NCI-H524 (cell line): Measurements from ENCODE around the gene ITGA5.
A peak's percentile ranks its signal among the peaks of the same experiment; 100 is the strongest.

ENCODE experiments used
- DNase-seq, 2 experiments: peaks; one replicate each; lab custom pipeline; 2025; lab: John Stamatoyannopoulos, UW

ITGA5 gene

DNA sequence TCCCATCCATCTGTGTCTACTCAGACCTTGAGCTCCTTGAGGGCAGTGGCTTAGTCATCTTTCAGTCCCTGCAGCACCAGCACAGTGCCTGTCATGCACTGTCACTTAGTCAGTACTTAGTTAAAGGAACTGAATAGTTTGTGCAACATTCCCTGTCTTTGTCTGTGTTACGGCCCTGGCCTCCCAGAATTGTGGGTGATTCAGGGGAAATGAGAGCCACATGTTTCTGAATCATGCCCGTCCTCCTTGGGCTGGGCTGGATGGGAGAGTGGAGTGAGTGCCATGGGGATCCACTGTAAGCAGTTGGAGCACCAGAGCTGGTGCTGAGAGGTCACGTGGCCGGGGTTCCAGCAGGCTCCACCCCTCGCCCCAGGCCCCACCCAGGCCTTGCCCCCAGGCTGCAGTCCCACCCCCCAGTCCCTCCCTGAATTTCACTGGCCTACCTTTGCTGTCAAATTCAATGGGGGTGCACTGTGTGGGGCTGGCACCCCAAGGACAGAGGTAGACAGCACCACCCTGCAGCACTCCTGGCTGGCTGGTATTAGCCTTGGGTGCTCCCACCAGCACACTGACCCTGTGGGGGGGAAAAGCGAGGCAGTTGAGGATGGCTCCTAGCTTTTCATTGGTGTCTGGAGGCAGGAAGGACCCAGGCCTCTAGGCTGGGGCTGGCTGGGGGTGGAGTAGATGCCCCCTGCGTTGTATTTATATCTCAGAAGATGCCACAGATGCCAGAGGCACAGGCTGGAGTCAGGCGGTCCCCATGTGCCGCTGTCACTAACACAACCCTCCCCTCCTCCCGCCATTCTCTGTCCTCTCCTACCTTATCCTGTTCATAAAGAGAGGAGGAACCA, 7.5 kb downstream of the ITGA5 start:
- DNase-seq: no peak

DNA sequence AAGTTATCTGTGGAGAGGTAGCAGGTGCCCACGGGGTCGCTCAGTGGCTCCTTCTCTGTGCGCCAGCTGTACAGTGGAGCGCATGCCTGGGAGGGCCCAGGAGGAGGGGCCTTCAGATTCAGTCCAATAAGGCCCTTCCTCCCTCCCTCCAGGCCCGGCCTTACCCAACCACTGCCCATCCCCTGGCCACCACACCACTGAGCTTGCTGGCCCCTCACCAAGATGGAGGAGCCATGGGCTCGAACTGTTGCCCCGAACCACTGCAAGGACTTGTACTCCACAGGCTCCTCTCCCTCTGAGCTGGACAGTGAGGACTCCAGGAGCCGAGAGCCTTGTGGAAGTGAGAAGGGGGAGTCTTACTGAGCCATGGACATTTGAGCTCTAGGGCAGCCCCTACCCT, 9.8 kb downstream of the ITGA5 start:
- DNase-seq: no peak

DNA sequence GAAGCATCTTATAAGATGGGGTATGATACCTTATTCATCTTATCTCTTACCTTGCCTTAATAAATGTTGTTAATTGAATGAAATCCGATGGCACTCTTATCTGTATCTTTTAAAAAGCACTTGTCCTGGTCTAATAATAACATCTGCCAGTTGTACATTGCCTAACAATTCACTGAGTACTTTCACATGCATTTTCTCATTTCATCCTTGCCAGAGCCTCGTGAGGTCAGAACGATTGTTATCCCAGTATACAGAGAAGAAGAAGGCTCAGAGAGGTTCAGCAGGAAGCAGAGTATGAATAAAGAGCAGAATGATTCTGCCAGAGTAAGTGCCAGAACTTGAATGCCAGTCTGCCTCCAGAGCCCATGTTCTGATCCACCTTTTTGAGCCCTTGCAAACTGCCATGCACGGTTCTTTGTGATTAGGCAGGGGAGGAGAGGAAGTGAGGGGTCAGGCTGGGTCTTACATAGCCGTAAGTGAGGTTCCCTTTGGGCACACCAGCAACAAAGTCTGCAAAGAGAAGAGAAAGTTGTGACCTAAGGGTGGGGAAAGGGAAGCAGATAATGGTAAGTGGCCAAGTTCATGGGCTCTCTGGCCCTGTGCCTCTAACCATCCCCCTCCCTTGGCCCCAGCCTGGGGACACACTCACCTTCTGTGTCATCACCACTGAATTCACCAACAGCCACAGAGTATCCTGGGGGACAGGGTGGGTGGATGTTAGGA, 11.7 kb downstream of the ITGA5 start:
- no peak for DNase-seq

DNA sequence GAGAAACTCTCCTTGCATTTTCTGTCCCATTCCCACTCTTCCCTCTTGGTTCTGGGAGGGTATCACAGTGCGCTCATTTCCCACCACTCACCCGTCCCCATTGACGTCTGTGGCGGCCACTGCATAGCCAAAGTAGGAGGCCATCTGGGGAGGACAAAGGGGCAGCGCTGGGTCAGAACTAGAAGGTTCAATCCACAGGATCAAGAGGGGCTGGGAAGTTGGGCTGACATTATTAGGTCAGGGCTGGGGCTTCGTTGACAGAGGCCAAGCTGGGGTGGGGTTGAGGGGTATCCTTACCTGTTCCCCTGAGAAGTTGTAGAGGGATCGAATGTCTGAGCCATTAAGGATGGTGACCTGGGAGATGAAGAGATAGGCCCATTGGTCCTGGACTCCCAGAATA, 13.5 kb downstream of the ITGA5 start:
- no peak for DNase-seq

DNA sequence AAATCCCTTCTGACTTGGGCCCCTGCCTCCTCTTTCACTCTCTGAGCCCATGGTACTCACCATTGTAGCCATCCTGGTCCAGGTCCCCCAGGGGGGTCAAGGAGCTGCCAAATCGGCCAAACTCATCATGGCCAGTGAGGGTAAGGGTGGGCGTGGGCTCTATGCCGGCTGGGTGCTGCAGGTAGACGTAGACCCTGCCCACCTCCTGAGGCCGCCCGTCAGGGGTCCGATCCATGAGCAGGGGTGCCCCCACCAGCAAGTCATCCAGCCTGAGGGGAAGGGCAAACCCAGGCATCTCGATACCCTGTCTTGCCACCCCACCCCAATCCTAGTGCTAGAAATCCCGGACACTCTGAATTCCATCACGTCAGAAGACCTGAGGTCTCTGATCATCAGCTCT, 14.0 kb downstream of the ITGA5 start:
- no peak for DNase-seq

DNA sequence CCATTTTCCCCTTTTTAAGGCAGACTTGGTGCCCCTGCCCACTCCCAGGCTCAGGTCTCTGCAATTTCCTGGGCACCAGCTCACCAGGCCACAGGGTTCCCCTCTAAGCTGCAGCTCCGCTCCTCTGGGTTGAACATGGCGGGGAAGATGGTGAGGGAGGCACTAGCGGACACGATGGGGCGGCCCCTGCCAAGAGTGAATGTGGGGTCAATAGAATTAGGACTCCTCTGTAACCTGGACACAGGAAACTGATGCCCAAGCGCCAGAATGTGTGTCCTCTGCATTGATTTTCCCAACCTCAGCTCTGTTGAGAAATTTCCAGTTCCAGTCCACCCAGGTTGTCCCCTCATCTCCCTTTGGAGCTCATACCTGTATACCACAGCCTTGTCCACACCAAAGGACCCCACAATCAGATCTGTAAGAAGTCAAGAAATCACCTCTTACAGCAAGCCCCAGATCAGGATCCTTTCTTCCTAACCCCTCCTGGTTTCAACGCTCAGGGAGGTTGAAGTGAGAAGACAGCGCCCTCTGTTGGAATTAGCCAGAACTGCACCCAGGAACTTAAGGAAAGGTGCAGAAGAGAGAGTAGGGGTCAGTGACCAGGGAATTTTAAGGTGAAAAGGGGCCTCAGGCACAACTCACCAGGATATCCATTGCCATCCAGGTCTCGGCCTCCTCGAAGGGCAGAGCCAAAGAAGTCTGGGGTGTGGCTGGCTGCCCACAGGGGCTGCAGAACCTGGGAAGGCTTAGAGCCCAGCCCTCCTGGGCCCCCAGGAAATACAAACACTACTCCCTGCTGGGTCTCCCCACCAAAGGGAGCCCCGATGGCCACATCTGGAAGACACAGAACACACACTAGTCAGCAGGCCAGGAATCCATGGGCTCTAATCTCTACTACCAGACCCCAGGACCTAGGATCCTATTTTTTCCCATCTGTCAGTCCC, 14.7 kb downstream of the ITGA5 start:
- DNase-seq: peak in 1 of 2 experiments; percentile 54

DNA sequence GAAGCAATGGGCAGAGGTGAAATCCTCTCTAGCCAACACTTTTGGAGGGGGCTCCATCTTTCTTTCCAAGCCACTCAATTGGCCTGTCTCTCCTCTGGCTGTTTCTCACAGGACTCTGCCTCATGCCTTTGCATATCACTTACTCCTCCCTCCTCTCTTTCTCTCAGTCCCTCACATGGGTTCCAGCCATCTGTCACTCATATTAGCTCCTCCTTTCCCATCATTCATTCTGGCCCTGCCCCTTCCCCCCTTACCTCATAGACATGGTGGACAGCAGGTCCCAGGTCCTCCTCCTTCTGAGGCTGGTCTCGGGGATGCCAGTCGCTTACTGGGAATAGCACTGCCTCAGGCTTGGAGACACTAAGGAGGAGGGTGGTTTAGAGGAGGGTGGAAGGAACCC, 17.9 kb downstream of the ITGA5 start:
- no peak for DNase-seq

DNA sequence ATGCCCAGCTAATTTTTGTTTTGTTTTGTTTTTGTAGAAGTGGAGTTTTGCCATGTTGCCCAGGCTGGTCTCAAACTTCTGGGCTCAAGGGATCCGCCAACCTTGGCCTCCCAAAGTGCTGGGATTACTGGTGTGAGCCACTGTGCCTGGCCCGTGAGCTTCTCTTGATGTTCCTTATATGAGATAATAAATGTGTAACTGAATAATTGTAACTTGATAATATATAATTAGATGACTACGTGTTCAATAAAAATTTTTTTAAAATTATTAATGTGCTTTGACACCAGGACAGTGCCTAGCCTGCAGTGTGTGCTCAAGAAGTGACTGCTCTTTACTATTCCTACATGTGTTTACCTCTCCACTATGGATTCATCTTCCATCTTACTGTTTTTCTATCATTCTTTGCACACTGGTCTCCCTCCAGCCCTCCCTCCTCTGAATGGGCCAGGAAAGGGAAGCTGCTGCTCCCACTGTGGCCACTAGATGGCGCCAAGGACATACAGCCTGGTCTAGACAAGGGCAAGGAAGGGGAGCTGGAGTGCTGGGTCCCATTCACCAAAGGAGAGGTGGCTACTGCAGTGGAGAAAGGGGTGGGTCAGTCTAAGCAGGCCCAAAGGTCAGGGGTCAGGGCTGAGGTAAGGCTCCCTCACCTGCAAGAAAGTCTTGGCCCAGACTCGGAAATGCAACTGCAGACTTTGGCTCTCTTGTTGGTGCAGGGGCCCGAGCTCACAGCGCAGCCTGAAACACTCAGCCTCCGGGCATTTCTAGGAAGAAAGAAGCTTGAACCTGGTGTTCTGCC, 19.9 kb downstream of the ITGA5 start:
- peak; percentile 35 to 76 for DNase-seq

DNA sequence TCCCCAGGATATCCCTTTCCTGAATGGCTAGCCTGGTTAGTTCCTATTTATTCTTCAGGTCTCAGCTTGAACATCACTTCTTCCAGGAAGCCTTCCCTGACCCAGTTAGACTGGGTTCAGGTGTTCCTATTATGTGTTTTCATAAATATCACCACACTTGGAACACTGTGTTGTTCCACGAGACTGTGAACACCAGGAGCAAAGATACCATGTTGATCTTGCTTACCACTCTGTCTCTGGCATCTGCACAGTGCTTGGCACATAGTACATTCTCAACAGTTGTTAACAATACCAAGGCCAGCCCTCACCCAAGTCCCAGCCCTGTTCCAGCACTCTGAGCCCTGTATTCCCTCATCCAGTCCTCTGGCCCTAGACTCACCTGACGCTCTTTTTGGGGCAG, 20.8 kb downstream of the ITGA5 start:
- DNase-seq: no peak

DNA sequence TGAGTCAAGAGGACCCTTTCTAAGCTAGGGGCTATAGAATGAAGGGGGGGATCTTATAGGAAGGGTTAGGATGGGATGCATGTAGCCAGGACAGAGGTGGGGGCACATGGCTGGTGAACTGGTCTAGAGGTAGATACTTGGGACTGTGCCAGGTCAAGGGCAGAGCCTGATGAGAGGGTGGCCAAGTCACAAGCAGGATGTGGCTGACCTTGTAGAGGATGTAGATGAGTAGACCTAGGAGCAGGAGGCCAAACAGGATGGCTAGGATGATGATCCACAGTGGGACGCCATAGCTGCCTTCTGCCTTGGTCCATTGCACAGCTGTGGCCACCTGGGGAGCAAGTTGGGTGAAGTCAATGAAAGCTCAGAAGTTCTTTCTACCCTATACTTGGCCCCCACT, 21.9 kb downstream of the ITGA5 start:
- no peak for DNase-seq

DNA sequence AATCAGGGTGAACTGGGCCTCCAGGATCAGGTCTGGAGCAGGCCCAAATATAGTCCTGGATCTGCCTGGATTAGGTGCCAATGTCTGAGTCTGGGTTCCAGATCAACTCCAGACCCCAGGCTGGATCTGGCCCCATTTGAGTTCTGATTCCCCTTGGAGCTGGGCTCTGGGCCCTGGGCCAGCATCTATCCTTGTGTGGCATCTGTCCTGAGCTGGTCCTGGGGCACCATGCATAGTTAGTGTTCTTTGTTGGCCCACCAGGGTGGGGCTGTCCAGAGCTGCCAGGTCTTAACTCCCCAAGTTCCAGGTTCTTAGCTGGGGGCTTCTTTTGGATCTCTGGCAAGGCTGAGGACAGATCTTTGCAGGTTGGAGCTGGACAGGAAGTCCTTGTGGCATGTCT, 23.5 kb downstream of the ITGA5 start:
- DNase-seq: no peak

DNA sequence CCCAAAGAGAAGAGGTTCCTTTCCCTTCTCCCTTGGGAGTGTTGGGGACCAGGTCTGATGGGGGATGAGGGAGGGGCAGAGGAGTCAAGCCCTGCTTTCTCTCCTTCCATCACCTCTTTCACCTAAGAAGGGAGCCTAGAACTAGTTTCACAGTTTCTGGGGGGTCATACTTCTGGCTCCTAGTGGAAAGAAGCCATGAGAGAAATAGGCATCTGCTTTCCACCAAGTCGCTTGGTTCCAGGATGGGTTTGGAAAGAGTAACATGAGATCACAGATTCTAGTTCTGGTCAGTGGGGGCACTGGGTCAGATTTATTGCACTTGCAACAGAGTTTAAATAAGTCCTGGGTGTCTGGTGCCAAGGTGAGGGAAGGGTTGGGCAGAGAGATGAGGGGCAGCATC, 24.1 kb downstream of the ITGA5 start:
- no peak for DNase-seq

DNA sequence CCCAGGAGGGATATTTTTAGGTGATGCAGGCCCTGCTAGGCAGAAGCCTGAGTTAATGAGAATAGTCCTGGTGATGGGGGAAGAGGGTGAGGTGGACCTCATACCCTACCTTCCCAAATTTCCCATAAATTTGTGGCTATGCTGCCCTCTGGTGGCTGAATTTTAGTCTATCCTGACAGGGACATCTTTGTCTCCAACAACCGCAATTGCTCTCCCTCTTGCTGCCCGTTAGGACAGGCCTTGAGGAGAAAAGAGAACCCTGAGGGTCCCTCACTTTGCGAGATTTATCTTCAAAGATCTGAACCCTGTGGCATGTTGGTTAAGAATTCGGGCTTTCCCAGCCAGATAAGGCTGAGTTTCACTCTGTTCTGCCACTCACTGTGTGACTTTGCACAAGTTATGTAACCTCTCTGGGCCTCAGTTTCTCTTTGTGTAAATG, 24.8 kb downstream of the ITGA5 start:
- DNase-seq: peak; percentile 72 to 86

DNA sequence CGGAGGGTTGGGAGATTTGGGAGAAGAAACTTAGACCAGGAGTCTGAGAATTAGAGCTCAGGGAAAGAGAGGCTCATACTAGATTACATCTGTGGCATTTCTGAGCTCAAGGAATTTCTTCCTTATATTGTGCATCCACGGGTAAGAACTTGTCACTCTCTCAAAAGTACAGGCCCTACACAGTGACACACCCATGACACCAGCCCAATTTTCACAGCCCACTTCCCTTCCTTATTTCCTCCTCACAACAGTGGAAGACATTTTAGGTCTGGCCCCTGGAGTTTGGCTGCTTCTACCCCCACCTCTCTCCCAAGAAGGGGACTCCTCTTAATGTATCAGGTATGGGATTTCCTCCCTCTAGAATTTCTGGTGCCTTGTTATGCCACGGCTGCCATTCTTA, 25.3 kb downstream of the ITGA5 start:
- no peak for DNase-seq

DNA sequence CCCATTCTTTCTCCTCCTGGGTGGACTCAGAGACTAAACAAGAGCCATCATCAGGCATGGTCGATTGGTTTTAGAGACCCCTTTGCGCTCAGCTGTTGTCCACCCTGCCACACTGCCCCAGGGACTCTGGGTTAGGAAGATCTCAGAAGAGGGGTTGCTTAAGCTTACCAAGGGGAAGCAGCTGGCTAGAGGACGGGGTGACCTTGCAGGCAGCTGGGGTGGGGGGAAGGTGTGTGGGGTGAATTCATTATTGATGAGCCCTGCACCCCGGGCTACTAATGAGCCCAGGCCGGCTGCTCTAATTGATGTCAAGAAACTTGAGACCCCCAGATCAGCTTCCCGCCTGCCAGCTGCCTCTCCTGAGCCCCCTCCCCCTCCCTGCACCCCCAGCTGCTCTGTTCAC, 25.9 kb downstream of the ITGA5 start:
- DNase-seq: peak; percentile 86 to 94

DNA sequence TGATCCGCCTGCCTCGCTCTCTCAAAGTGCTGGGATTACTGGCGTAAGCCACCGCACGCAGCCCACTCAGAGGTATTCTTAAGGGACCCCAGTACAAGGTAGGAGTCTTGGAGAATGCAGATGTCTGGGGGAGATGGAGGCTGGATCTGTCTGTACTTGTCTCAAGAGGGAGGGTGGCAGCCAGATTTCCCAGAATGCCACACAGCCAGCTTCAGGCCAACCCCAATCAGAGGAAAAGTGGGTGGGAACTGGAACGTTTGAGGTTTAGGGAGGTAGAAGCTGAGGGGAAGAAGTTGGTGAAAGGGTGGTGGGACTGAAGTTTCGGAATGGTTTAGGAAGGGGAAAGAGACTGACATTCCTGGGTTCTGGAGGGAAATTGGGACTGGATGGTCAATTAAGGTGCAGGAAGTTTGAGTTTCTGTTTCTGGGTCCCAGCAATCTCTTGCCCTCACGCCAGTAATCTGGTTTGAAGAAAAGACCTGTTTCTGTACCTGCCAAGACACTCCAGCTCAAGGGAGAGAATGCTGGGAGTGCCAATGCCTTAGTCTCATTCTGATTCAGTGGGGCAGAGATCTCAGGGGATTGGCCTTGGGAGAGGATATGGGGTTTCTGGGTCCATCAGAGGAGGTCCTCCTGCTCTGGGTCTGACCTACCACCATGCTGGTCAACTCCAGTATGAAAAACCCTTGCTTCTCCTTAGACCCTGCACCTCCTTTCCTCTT, 26.4 kb downstream of the ITGA5 start:
- DNase-seq: peak; percentile 22 to 57

DNA sequence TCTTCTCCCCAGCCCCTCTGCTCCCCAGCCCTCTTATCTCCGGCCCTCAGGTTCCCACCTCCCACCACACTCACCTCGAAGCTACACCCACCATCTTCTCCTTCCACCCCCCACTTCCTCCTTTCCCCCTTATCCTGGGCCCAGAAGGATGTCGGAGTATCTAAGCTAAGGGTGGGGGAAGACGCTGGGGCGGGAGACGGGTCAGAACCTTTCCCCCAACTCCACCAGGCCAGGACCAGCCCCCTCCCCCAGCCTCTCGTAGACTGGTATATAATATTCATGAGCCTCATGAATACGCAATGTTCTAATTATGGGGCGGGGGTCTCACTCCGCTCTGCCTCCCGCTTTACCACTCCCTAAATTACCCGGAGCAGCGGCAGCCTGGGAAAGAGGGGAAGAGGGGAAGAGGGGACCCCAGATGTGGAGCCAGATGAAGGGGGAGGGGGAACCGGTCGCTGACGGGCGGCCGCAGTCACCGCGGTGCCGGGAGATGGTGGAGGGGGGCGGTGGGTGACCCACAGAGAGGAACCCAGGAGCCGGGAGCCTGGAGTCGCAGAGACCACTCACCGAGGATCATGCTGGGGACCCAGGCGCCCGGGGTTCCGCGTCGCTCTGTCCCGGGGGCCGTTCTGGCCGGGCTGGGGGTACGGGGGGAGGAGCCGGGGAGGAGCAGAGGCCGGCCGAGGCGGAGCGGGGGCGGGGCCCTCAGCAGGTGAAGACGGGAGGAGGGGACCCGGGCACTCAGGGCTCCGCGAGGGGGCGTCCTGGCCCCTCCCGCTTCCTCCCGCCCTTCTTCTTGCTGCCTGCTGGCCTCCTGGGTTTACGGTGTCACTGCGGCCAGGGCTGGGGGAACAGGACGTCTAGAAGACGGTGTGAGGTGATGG, 28.2 kb downstream of the ITGA5 start:
- DNase-seq: peak; percentile 30 to 68

DNA sequence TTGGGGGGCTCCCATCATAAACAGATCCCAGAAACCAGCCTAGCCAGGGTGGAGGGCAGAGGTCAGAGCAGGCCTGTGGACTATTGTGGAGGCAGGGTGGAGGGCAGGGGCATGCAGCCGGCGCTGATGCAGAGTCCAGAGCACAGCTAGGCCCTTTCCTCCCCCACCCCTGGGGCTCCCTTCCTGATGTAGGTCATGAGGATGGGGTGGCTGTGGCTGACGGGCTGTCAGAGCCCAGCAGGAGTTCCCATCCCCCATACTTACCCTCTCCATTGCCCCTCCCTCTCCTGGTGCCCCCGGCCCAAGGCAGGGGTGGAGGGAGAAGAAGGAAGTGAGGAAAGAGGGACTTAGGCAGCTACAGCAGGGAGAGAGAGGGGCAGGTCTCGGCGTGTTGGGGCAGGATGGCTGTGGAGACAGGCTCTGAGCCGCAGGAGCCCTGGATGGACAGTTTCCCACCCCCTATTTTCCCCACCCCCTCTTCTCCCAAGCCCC, 28.8 kb downstream of the ITGA5 start:
- DNase-seq: peak in 1 of 2 experiments; percentile 18

DNA sequence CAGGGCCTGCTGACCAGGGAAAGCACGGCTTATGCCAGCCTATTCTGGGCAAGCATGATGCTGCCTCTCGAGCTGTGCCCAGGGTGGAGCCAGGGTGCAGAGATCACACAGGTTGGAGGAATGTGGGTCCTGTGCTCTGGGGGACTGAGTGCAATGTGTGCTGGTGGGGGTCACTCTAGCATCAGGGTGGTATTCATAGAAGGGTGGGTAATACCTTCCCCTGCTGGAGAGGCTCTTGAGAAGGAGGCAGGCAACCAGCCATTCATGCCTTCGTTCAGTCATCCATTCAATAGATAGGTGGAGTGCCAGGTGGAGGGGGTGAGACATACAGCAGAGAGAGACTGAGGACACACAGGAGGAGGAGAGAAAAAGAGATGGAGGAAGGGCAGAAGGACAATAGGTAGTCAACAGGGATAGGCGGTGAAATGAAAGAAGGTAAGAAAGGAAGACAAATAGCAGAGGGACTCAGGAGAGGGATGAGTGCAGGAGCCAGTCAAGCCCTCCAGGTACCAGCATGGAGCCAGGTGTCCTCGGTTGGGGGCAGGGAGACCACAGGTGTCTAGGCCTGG, 29.4 kb downstream of the ITGA5 start:
- DNase-seq: no peak
